Measurements from ENCODE around the gene CTDSPL. TPM values are rescaled to one million over a fixed set of nuclear protein-coding genes. Genes with fewer than 3 reads are reported as not detected.

The CTDSPL gene
- total RNA-seq, 1 donor from 2014 or later, result 72.7 TPM

- no peak for DNase-seq (ENCODE audit: extremely low spot score, unreplicated experiment)
- Mint-ChIP-seq H3K27me3 (no peaks in the 10 kb centered on the region), H3K9me3 (peaks cover 8% of the 10 kb centered on the region), H3K4me1 (ENCODE audit: unreplicated experiment) (peaks cover 31% of the 10 kb centered on the region), H3K27ac (no peak overlapping the region), H3K4me3 (no peak overlapping the region), H3K36me3 (peaks cover 39% of the 10 kb centered on the region)
- no peak for TF ChIP-seq CTCF (conservative IDR thresholded peaks at IDR 0.05)
Observed at GRCh38 chr3:37913522-37913921, 51.8 kb downstream of the CTDSPL start.

GRCh38 chr3:37916685-37917084 lies 55.0 kb downstream of the CTDSPL start:
- no peak overlapping the region for H3K4me3 Mint-ChIP-seq
- H3K27me3 Mint-ChIP-seq, result no peaks in the 10 kb centered on the region
- H3K36me3 Mint-ChIP-seq, result peaks cover 40% of the 10 kb centered on the region
- H3K9me3 Mint-ChIP-seq, result no peaks in the 10 kb centered on the region
- no peak for DNase-seq (ENCODE audit: extremely low spot score, unreplicated experiment)
- peaks cover 34% of the 10 kb centered on the region for H3K4me1 Mint-ChIP-seq (ENCODE audit: unreplicated experiment)
- no peak overlapping the region for H3K27ac Mint-ChIP-seq
- no peak for TF ChIP-seq CTCF (conservative IDR thresholded peaks at IDR 0.05)

GRCh38 chr3:37918627-37919026 lies 56.9 kb downstream of the CTDSPL start:
- Mint-ChIP-seq H3K9me3 (no peaks in the 10 kb centered on the region), H3K36me3 (peaks cover 33% of the 10 kb centered on the region), H3K4me3 (peak overlapping the region; percentile 11), H3K4me1 (ENCODE audit: unreplicated experiment) (peaks cover 43% of the 10 kb centered on the region), H3K27me3 (no peaks in the 10 kb centered on the region), H3K27ac (no peak overlapping the region)
- no peak for DNase-seq (ENCODE audit: extremely low spot score, unreplicated experiment)
- TF ChIP-seq CTCF (conservative IDR thresholded peaks at IDR 0.05), result no peak

GRCh38 chr3:37920156-37920699 lies 58.5 kb downstream of the CTDSPL start:
- Mint-ChIP-seq H3K36me3 (peaks cover 30% of the 10 kb centered on the region), H3K27me3 (no peaks in the 10 kb centered on the region), H3K4me3 (no peak overlapping the region), H3K9me3 (no peaks in the 10 kb centered on the region), H3K4me1 (ENCODE audit: unreplicated experiment) (peaks cover 59% of the 10 kb centered on the region), H3K27ac (no peak overlapping the region)
- no peak for TF ChIP-seq CTCF (conservative IDR thresholded peaks at IDR 0.05)
- no peak for DNase-seq (ENCODE audit: extremely low spot score, unreplicated experiment)

- Mint-ChIP-seq H3K27ac (no peak overlapping the region), H3K27me3 (no peaks in the 10 kb centered on the region), H3K9me3 (no peaks in the 10 kb centered on the region), H3K4me1 (ENCODE audit: unreplicated experiment) (peaks cover 64% of the 10 kb centered on the region), H3K36me3 (peaks cover 30% of the 10 kb centered on the region), H3K4me3 (no peak overlapping the region)
- DNase-seq (ENCODE audit: extremely low spot score, unreplicated experiment), result no peak
- no peak for TF ChIP-seq CTCF (conservative IDR thresholded peaks at IDR 0.05)
Observed at GRCh38 chr3:37921025-37921424, 59.3 kb downstream of the CTDSPL start.

Data from type B pancreatic cell (in vitro differentiated cells).